ENCODE data around the gene PCLO.

PCLO gene

DNA sequence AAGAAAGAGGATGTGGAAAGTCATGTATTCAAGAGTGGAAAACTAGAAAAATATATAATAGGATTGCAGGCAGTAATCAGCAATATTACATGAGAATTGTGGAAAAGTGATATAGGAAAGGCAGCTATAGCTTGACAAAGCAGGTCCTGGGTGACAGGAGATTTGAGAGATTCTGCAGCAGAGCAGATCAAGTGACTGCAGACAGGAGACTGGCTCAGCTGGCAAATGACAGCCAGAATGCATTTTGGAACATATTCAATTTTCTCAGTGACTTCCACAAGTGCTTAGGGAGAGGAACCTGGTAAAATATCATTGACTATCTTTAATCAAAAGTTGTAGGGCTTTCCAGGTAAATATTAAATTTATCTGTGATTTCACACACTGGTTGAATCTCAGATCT, 458.6 kb downstream of the PCLO start:
- no peaks in the 10 kb centered on the region for H3K27me3 Mint-ChIP-seq
- no peaks in the 10 kb centered on the region for H3K4me1 Mint-ChIP-seq (ENCODE audit: low read depth)
- no peak overlapping the region for H3K4me3 Mint-ChIP-seq
- H3K27ac Mint-ChIP-seq = no peak overlapping the region
- no peaks in the 10 kb centered on the region for H3K36me3 Mint-ChIP-seq
- no peaks in the 10 kb centered on the region for H3K9me3 Mint-ChIP-seq (ENCODE audit: low read depth)

Measured in activated naive CD8-positive, alpha-beta T cell (primary cell).